Measurements from ENCODE around the gene VPS9D1. TPM values are rescaled to one million over a fixed set of nuclear protein-coding genes. Genes with fewer than 3 reads are reported as not detected.

Gene VPS9D1
- total RNA-seq, 1 experiment from 2014 or later: 4.2 TPM

GRCh38 chr16:89686520-89687091 is 34.1 kb downstream of the VPS9D1 start, which contains the start of gene CDK10 (continued):
- no peak for TF ChIP-seq NR1H2 (CRISPR knock-in tag; IDR thresholded peaks at IDR 0.05)
- TF ChIP-seq CBFB (CRISPR knock-in tag; IDR thresholded peaks at IDR 0.05; ENCODE audit: low read depth): no peak
- no peak for TF ChIP-seq ZNF317 (CRISPR knock-in tag; IDR thresholded peaks at IDR 0.05; ENCODE audit: borderline replicate concordance, low read depth)
- TF ChIP-seq E2F4 (CRISPR knock-in tag; IDR thresholded peaks at IDR 0.05; ENCODE audit: borderline replicate concordance, low read depth): no peak

- TF ChIP-seq ATF2 (CRISPR knock-in tag; IDR thresholded peaks at IDR 0.05; ENCODE audit: borderline replicate concordance, low read depth): no peak
- H3K4me1 Mint-ChIP-seq: peaks cover 7% of the 10 kb centered on the region
- ChIA-PET POLR2A (interaction anchor here (0.7 to 1.5 kb wide), 4 partner anchors 9 to 187 kb away, joined by 3 to 11 read pairs (median 3); no protein-coding TSS in a partner anchor), CTCF (interaction anchor here (1.0 to 1.3 kb wide), 4 partner anchors 14 to 87 kb away, joined by 3 to 19 read pairs (median 3); partner anchors contain the start of gene SPATA2L)
- DNase-seq (ENCODE audit: low spot score) (no peak), ATAC-seq (no peak)
- H3K36me3 Mint-ChIP-seq: peaks cover 58% of the 10 kb centered on the region
- H3K4me3 Mint-ChIP-seq: no peak overlapping the region
- H3K27ac Mint-ChIP-seq: no peak overlapping the region
- peaks cover 44% of the 10 kb centered on the region for H3K9me3 Mint-ChIP-seq
- peaks cover 5% of the 10 kb centered on the region for H3K27me3 Mint-ChIP-seq (ENCODE audit: low read depth)
Measured at GRCh38 chr16:89685916-89686315, 34.8 kb downstream of the VPS9D1 start.

GRCh38 chr16:89678258-89678657 is 42.4 kb downstream of the VPS9D1 start:
- no peak for DNase-seq (ENCODE audit: low spot score)
- CTCF ChIA-PET: interaction anchor here (0.6 kb wide), 1 partner anchor 35 kb away, joined by 3 read pairs; no protein-coding TSS in a partner anchor
- Mint-ChIP-seq H3K27ac (no peak overlapping the region), H3K4me1 (no peaks in the 10 kb centered on the region), H3K36me3 (peaks cover 54% of the 10 kb centered on the region), H3K27me3 (ENCODE audit: low read depth) (peaks cover 2% of the 10 kb centered on the region), H3K9me3 (peaks cover 32% of the 10 kb centered on the region), H3K4me3 (no peak overlapping the region)
- TF ChIP-seq TEAD4 (CRISPR knock-in tag; IDR thresholded peaks at IDR 0.05) (no peak), ZMAT4 (CRISPR knock-in tag; IDR thresholded peaks at IDR 0.05) (no peak), MXD4 (CRISPR knock-in tag; IDR thresholded peaks at IDR 0.05; ENCODE audit: borderline replicate concordance) (no peak), IRF1 (CRISPR knock-in tag; IDR thresholded peaks at IDR 0.05) (no peak), PRDM15 (CRISPR knock-in tag; IDR thresholded peaks at IDR 0.05) (no peak), NFATC4 (CRISPR knock-in tag; IDR thresholded peaks at IDR 0.05) (no peak), E2F4 (CRISPR knock-in tag; IDR thresholded peaks at IDR 0.05; ENCODE audit: borderline replicate concordance, low read depth) (no peak), ATF2 (CRISPR knock-in tag; IDR thresholded peaks at IDR 0.05; ENCODE audit: borderline replicate concordance, low read depth) (no peak)
- ATAC-seq: no peak
- POLR2A ChIA-PET: no interaction called here

Data from WTC11 (cell line).